Measurements from ENCODE around the gene KLF1.

The KLF1 gene

GRCh38 chr19:12834976-12835757 lies 51.8 kb downstream of the KLF1 start:
- DNase-seq = no peak

- DNase-seq = no peak
These were observed 52.4 kb downstream of the KLF1 start, which contains the start of gene RTBDN for GRCh38 chr19:12834566-12834943. Gene RTBDN (minus strand): TSS chr19:12834579. CDS start chr19:12829979, 4,600 bp downstream.

All from fibroblast of skin of right quadriceps (primary cell).